SU-DHL-6 (cell line): ENCODE measurements around the gene GPR160.

Experiments
- EZH2phosphoT487 ChIP-seq: fragments of 200-600 bp; sonication (generic), shearing (Covaris generic); conservative IDR thresholded peaks from 2 replicates; pipeline ENCODE4 v1.6.1; 2018; ENCODE audit warnings: mild to moderate bottlenecking, antibody characterized with exemption, low read length, moderate library complexity, mixed read lengths
- TF ChIP-seq, protein P1 (sequence below): fragments of 200-600 bp; sonication (generic); IDR thresholded peaks from one replicate; pipeline ENCODE4 v1.5.1; 2017; ENCODE audit warnings: antibody characterized with exemption, mild to moderate bottlenecking, low read length, moderate library complexity; ENCODE audit not compliant: insufficient read depth, poor library complexity, severe bottlenecking

DNA sequence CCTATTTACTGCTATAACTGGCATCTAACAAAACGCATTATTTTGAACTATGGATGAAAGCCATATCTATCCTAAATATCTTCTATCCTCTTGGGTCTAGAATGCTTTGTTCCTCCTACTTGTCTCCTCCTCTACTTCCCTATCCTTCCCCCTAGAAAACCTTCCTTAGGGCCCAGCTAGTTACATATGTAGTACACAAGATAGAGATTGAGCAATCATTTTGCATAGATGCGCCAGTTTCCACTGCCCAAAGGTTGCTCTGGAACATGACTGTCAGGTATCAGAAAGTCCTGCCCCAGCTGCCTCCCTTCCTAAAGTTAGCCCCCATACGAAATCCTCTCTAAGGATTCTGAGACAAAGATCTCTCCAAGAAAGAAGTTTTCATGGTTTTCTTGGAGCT lies 55.1 kb downstream of the GPR160 start:
- TF ChIP-seq, protein P1, sequence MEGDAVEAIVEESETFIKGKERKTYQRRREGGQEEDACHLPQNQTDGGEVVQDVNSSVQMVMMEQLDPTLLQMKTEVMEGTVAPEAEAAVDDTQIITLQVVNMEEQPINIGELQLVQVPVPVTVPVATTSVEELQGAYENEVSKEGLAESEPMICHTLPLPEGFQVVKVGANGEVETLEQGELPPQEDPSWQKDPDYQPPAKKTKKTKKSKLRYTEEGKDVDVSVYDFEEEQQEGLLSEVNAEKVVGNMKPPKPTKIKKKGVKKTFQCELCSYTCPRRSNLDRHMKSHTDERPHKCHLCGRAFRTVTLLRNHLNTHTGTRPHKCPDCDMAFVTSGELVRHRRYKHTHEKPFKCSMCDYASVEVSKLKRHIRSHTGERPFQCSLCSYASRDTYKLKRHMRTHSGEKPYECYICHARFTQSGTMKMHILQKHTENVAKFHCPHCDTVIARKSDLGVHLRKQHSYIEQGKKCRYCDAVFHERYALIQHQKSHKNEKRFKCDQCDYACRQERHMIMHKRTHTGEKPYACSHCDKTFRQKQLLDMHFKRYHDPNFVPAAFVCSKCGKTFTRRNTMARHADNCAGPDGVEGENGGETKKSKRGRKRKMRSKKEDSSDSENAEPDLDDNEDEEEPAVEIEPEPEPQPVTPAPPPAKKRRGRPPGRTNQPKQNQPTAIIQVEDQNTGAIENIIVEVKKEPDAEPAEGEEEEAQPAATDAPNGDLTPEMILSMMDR: no peak
- no peak for TF ChIP-seq EZH2phosphoT487
